Transverse colon (tissue), 3 donors: Measurements from ENCODE around the gene BTLA.

Source experiments
- EP300 ChIP-seq: sonication (generic); formaldehyde crosslinking; IDR thresholded peaks from one replicate; pipeline ENCODE4 v1.6.1; 2017; ENCODE audit warnings: antibody characterized with exemption, low read depth
- TF ChIP-seq, protein P1 (sequence below), 5 experiments: fragments of 200-600 bp in 3 of 5; fragments of 450-650 bp in 2 of 5; sonication (generic) in 3 of 5; IDR thresholded peaks; 1 replicate in 2 of 5; 2 replicates in 3 of 5; pipeline ENCODE4 v1.5.1; 2016 to 2017; ENCODE audit warnings: antibody characterized with exemption in 5 of 5, inconsistent platforms in 3 of 5, mild to moderate bottlenecking in 2 of 5, moderate library complexity in 1 of 5

- TF ChIP-seq, protein P1, sequence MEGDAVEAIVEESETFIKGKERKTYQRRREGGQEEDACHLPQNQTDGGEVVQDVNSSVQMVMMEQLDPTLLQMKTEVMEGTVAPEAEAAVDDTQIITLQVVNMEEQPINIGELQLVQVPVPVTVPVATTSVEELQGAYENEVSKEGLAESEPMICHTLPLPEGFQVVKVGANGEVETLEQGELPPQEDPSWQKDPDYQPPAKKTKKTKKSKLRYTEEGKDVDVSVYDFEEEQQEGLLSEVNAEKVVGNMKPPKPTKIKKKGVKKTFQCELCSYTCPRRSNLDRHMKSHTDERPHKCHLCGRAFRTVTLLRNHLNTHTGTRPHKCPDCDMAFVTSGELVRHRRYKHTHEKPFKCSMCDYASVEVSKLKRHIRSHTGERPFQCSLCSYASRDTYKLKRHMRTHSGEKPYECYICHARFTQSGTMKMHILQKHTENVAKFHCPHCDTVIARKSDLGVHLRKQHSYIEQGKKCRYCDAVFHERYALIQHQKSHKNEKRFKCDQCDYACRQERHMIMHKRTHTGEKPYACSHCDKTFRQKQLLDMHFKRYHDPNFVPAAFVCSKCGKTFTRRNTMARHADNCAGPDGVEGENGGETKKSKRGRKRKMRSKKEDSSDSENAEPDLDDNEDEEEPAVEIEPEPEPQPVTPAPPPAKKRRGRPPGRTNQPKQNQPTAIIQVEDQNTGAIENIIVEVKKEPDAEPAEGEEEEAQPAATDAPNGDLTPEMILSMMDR (IDR thresholded peaks at IDR 0.05) = no peak
- no peak for TF ChIP-seq EP300
Observed at GRCh38 chr3:112474796-112475195, 24.5 kb downstream of the BTLA start.
